NB4 (cell line): ENCODE data around the gene TENM4.

Source experiments
- CTCF ChIP-seq: IDR thresholded peaks from one replicate; pipeline ENCODE4 v1.5.1; 2012; ENCODE audit warnings: low read depth, low read length
- MYC ChIP-seq: IDR thresholded peaks from 2 replicates; pipeline ENCODE4 v1.6.1; 2011; ENCODE audit warnings: low read depth, low read length
- POLR2A ChIP-seq: IDR thresholded peaks from 2 replicates; pipeline ENCODE4 v1.6.1; 2011; ENCODE audit warnings: mild to moderate bottlenecking; ENCODE audit not compliant: insufficient read length; ENCODE audit errors: extremely low read depth

- TF ChIP-seq POLR2A (no peak), CTCF (no peak), MYC (no peak)
Measured at GRCh38 chr11:79092791-79093353, 348.0 kb downstream of the TENM4 start.
